HEK293 (cell line): ENCODE measurements around the gene CNKSR3.

Experiments used
- CTCF ChIA-PET: fragments of 350-600 bp; formaldehyde crosslinking; extraction: SDS; loops from one replicate; lab custom pipeline; 2021; ENCODE audit warnings: antibody characterized with exemption; lab: Yijun Ruan, JAX
- POLR2A ChIA-PET: fragments of 300-600 bp; formaldehyde crosslinking; extraction: SDS; loops from one replicate; lab custom pipeline; 2020; ENCODE audit warnings: antibody characterized with exemption, inconsistent platforms; lab: Yijun Ruan, JAX
- H3K27ac ChIP-seq: fragments of 200-500 bp; sonication (Bioruptor generic); 2 replicates; pipeline ENCODE4 v1.5.1; 2014; ENCODE audit warnings: low read depth, low read length, control low read depth, inconsistent platforms; ENCODE audit errors: extremely low read depth
- H3K36me3 ChIP-seq, 2 experiments: fragments of 200-500 bp in 1 of 2; sonication (Bioruptor generic) in 1 of 2; 1 replicate in 1 of 2; 2 replicates in 1 of 2; pipeline ENCODE4 v1.5.1; 2014 to 2017; ENCODE audit warnings: inconsistent platforms in 2 of 2, low read length in 2 of 2; ENCODE audit not compliant: control insufficient read depth in 2 of 2, insufficient read depth in 1 of 2
- H3K4me1 ChIP-seq: fragments of 200-500 bp; sonication (Bioruptor generic); 2 replicates; pipeline ENCODE4 v1.5.1; 2014; ENCODE audit warnings: mild to moderate bottlenecking, low read length, inconsistent platforms; ENCODE audit not compliant: control insufficient read depth, insufficient read depth
- H3K4me3 ChIP-seq: 2 replicates; pipeline ENCODE4 v1.5.1; 2011; ENCODE audit warnings: low read depth, mild to moderate bottlenecking, control low read depth, low read length, moderate library complexity
- H3K9me3 ChIP-seq: fragments of 200-500 bp; sonication (Bioruptor generic); 2 replicates; pipeline ENCODE4 v1.5.1; 2014; ENCODE audit warnings: low read depth, low read length, inconsistent platforms; ENCODE audit not compliant: control insufficient read depth, insufficient read depth
- GLIS2 ChIP-seq: fragments of 450-650 bp; formaldehyde crosslinking; IDR thresholded peaks from 2 replicates; pipeline ENCODE4 v1.5.1; 2016; ENCODE audit warnings: missing biosample characterization, missing genetic modification characterization
- HOXA7 ChIP-seq: sonication (generic); formaldehyde crosslinking; IDR thresholded peaks from 2 replicates; pipeline ENCODE4 v1.8.1; 2022; ENCODE audit warnings: missing genetic modification reagents, borderline replicate concordance
- KLF1 ChIP-seq: fragments of 450-650 bp; formaldehyde crosslinking; IDR thresholded peaks from 2 replicates; pipeline ENCODE4 v1.5.1; 2016; ENCODE audit warnings: missing biosample characterization, missing genetic modification characterization
- PRDM2 ChIP-seq: fragments of 450-650 bp; formaldehyde crosslinking; IDR thresholded peaks from 2 replicates; pipeline ENCODE4 v1.5.1; 2016; ENCODE audit warnings: missing biosample characterization, missing genetic modification characterization, borderline replicate concordance
- ZBTB17 ChIP-seq: fragments of 450-650 bp; formaldehyde crosslinking; IDR thresholded peaks from 2 replicates; pipeline ENCODE4 v1.5.1; 2016; ENCODE audit warnings: missing biosample characterization, missing genetic modification characterization
- ZBTB44 ChIP-seq: fragments of 450-650 bp; IDR thresholded peaks from 2 replicates; pipeline ENCODE4 v1.5.1; 2018; ENCODE audit warnings: missing biosample characterization, mild to moderate bottlenecking, missing genetic modification characterization
- ZEB2 ChIP-seq: fragments of 450-650 bp; formaldehyde crosslinking; IDR thresholded peaks from 2 replicates; pipeline ENCODE4 v1.5.1; 2016; ENCODE audit warnings: missing biosample characterization, missing genetic modification characterization
- ZFP37 ChIP-seq: fragments of 450-650 bp; formaldehyde crosslinking; IDR thresholded peaks from 2 replicates; pipeline ENCODE4 v1.5.1; 2016; ENCODE audit warnings: missing biosample characterization, missing genetic modification characterization
- ZNF114 ChIP-seq: fragments of 450-650 bp; formaldehyde crosslinking; IDR thresholded peaks from 2 replicates; pipeline ENCODE4 v1.5.0; 2017; ENCODE audit warnings: missing biosample characterization, missing genetic modification characterization
- ZNF18 ChIP-seq: fragments of 450-650 bp; formaldehyde crosslinking; IDR thresholded peaks from 2 replicates; pipeline ENCODE4 v1.5.1; 2016; ENCODE audit warnings: missing biosample characterization, missing genetic modification characterization
- ZNF223 ChIP-seq: fragments of 450-650 bp; formaldehyde crosslinking; IDR thresholded peaks from 2 replicates; pipeline ENCODE4 v1.5.1; 2016; ENCODE audit warnings: missing biosample characterization, missing genetic modification characterization
- ZNF302 ChIP-seq: fragments of 450-650 bp; formaldehyde crosslinking; IDR thresholded peaks from 2 replicates; pipeline ENCODE4 v1.5.1; 2016; ENCODE audit warnings: missing biosample characterization, missing genetic modification characterization, low read depth
- ZNF341 ChIP-seq: fragments of 450-650 bp; formaldehyde crosslinking; IDR thresholded peaks from 2 replicates; pipeline ENCODE4; 2016; ENCODE audit warnings: low read depth, missing biosample characterization, missing genetic modification characterization
- ZNF350 ChIP-seq: fragments of 450-650 bp; formaldehyde crosslinking; IDR thresholded peaks from 2 replicates; pipeline ENCODE4 v1.5.0; 2017; ENCODE audit warnings: missing biosample characterization, mild to moderate bottlenecking, missing genetic modification characterization
- ZNF473 ChIP-seq: fragments of 450-650 bp; formaldehyde crosslinking; IDR thresholded peaks from 2 replicates; pipeline ENCODE4 v1.5.1; 2017; ENCODE audit warnings: missing biosample characterization, missing genetic modification characterization
- ZNF521 ChIP-seq: fragments of 450-650 bp; formaldehyde crosslinking; IDR thresholded peaks from 2 replicates; pipeline ENCODE4 v1.5.1; 2017; ENCODE audit warnings: missing biosample characterization, mild to moderate bottlenecking, missing genetic modification characterization
- ZNF549 ChIP-seq: fragments of 450-650 bp; IDR thresholded peaks from 2 replicates; pipeline ENCODE4 v1.5.1; 2018; ENCODE audit warnings: missing biosample characterization, missing genetic modification characterization, mild to moderate bottlenecking, inconsistent platforms, moderate library complexity
- ZNF558 ChIP-seq: fragments of 450-650 bp; formaldehyde crosslinking; IDR thresholded peaks from 2 replicates; pipeline ENCODE4 v1.5.1; 2016; ENCODE audit warnings: missing biosample characterization, missing genetic modification characterization
- ZNF654 ChIP-seq: fragments of 450-650 bp; formaldehyde crosslinking; IDR thresholded peaks from 2 replicates; pipeline ENCODE4 v1.5.1; 2016; ENCODE audit warnings: low read depth, missing biosample characterization, missing genetic modification characterization
- ZNF677 ChIP-seq: fragments of 450-650 bp; IDR thresholded peaks from 2 replicates; pipeline ENCODE4 v1.5.0; 2018; ENCODE audit warnings: missing biosample characterization, mild to moderate bottlenecking, missing genetic modification characterization, moderate library complexity
- ZNF776 ChIP-seq: fragments of 450-650 bp; formaldehyde crosslinking; IDR thresholded peaks from 2 replicates; pipeline ENCODE4 v1.5.0; 2017; ENCODE audit warnings: missing biosample characterization, missing genetic modification characterization, borderline replicate concordance
- ZNF843 ChIP-seq: fragments of 450-650 bp; formaldehyde crosslinking; IDR thresholded peaks from 2 replicates; pipeline ENCODE4 v1.5.1; 2016; ENCODE audit warnings: missing biosample characterization, missing genetic modification characterization
- ZXDB ChIP-seq: fragments of 450-650 bp; formaldehyde crosslinking; IDR thresholded peaks from 2 replicates; pipeline ENCODE4 v1.5.1; 2016; ENCODE audit warnings: missing biosample characterization, missing genetic modification characterization

Gene CNKSR3

GRCh38 chr6:154352898-154353585 is 157.4 kb downstream of the CNKSR3 start:
- POLR2A ChIA-PET: interaction anchor here (0.7 kb wide), 1 partner anchor 198 kb away, joined by 7 read pairs; no protein-coding TSS in a partner anchor
- TF ChIP-seq GLIS2 (tag by site-specific recombination): no peak
- no peak for TF ChIP-seq ZBTB17
- no peak for TF ChIP-seq KLF1 (tag by site-specific recombination)
- TF ChIP-seq ZNF558: no peak
- TF ChIP-seq ZNF843 (tag by site-specific recombination): no peak
- TF ChIP-seq HOXA7 (CRISPR knock-in tag): no peak
- TF ChIP-seq ZNF302 (tag by site-specific recombination): no peak
- no peak for TF ChIP-seq ZNF18
- TF ChIP-seq ZBTB44 (tag by site-specific recombination): no peak
- no peak for TF ChIP-seq ZNF549 (tag by site-specific recombination)
- TF ChIP-seq PRDM2 (tag by site-specific recombination): no peak
- no peak for TF ChIP-seq ZFP37 (tag by site-specific recombination)
- TF ChIP-seq ZNF473 (tag by site-specific recombination): no peak
- TF ChIP-seq ZNF223 (tag by site-specific recombination): no peak
- TF ChIP-seq ZNF114 (tag by site-specific recombination): no peak
- Histone ChIP-seq H3K27ac (no peak overlapping the region), H3K9me3 (no peaks in the 10 kb centered on the region), H3K36me3 (no peaks in the 10 kb centered on the region; a peak in 1 of 3 replicates), H3K4me3 (no peak overlapping the region), H3K4me1 (no peaks in the 10 kb centered on the region)
- CTCF ChIA-PET: interaction anchor here (0.5 kb wide), 1 partner anchor 81 kb away, joined by 3 read pairs; no protein-coding TSS in a partner anchor

- ChIA-PET POLR2A (no interaction called here), CTCF (interaction anchor here (1.5 kb wide), 1 partner anchor 21 kb away, joined by 4 read pairs; no protein-coding TSS in a partner anchor)
- no peak overlapping the region for H3K27ac ChIP-seq
These were observed 160.2 kb downstream of the CNKSR3 start for GRCh38 chr6:154350293-154350692.

More at GRCh38 chr6:154350293-154350692, 160.2 kb downstream of the CNKSR3 start:
- Histone ChIP-seq H3K4me3 (no peak overlapping the region), H3K36me3 (no peaks in the 10 kb centered on the region; a peak in 1 of 3 replicates), H3K9me3 (no peaks in the 10 kb centered on the region), H3K4me1 (no peaks in the 10 kb centered on the region)
- TF ChIP-seq ZNF341 (tag by site-specific recombination) (no peak), ZNF654 (no peak), ZNF521 (tag by site-specific recombination) (no peak), ZNF677 (no peak), ZNF776 (no peak), ZXDB (tag by site-specific recombination) (no peak), ZNF350 (tag by site-specific recombination) (no peak), ZEB2 (no peak)
